Stimulated activated memory B cell treated with anti-CD40 and anti-IgM and Interleukin-4, amounts not matched to agents 10 μg/mL and 1 μg/mL and 100 μg/mL, for 72 hours (primary cell): ENCODE data around the gene PLXNA2.
A peak's percentile ranks its signal among the peaks of the same experiment; 100 is the strongest.

ENCODE experiments used
- ATAC-seq: fragments of 150-1000 bp; cut with Tn5 transposase; 2 replicates; pipeline ENCODE4 v1.10.0; 2021
- H3K27ac Mint-ChIP-seq: one replicate; pipeline ENCODE4 v1.8.0; 2022; ENCODE audit warnings: mild to moderate bottlenecking, mixed read lengths
- H3K27me3 Mint-ChIP-seq: one replicate; pipeline ENCODE4 v1.8.0; 2022; ENCODE audit warnings: mixed read lengths
- H3K36me3 Mint-ChIP-seq: one replicate; pipeline ENCODE4 v1.8.0; 2022; ENCODE audit warnings: mixed read lengths
- H3K4me1 Mint-ChIP-seq: one replicate; pipeline ENCODE4 v1.8.0; 2022; ENCODE audit warnings: mixed read lengths
- H3K4me3 Mint-ChIP-seq: one replicate; pipeline ENCODE4 v1.8.0; 2022; ENCODE audit warnings: mild to moderate bottlenecking, moderate library complexity, mixed read lengths
- H3K9me3 Mint-ChIP-seq: one replicate; pipeline ENCODE4 v1.8.0; 2022; ENCODE audit warnings: mixed read lengths

Gene PLXNA2

GRCh38 chr1:208166340-208167138 is 77.6 kb downstream of the PLXNA2 start:
- Mint-ChIP-seq H3K9me3 (no peaks in the 10 kb centered on the region), H3K27ac (no peak overlapping the region), H3K4me1 (no peaks in the 10 kb centered on the region), H3K27me3 (peaks cover 58% of the 10 kb centered on the region), H3K36me3 (no peaks in the 10 kb centered on the region), H3K4me3 (no peak overlapping the region)
- no peak for ATAC-seq

- H3K36me3 Mint-ChIP-seq = no peaks in the 10 kb centered on the region
- H3K27me3 Mint-ChIP-seq = peaks cover 58% of the 10 kb centered on the region
- H3K27ac Mint-ChIP-seq = no peak overlapping the region
- H3K9me3 Mint-ChIP-seq = no peaks in the 10 kb centered on the region
- no peaks in the 10 kb centered on the region for H3K4me1 Mint-ChIP-seq
- no peak overlapping the region for H3K4me3 Mint-ChIP-seq
- no peak for ATAC-seq
These were observed 78.5 kb downstream of the PLXNA2 start for GRCh38 chr1:208165659-208166058.

- Mint-ChIP-seq H3K9me3 (no peaks in the 10 kb centered on the region), H3K27me3 (peaks cover 49% of the 10 kb centered on the region), H3K27ac (no peak overlapping the region), H3K4me1 (no peaks in the 10 kb centered on the region), H3K36me3 (no peaks in the 10 kb centered on the region), H3K4me3 (no peak overlapping the region)
- ATAC-seq = no peak
These were observed 79.6 kb downstream of the PLXNA2 start for GRCh38 chr1:208164609-208165008.

- ATAC-seq = no peak
- Mint-ChIP-seq H3K27me3 (peaks cover 39% of the 10 kb centered on the region), H3K9me3 (no peaks in the 10 kb centered on the region), H3K4me3 (no peak overlapping the region), H3K27ac (no peak overlapping the region), H3K4me1 (no peaks in the 10 kb centered on the region), H3K36me3 (no peaks in the 10 kb centered on the region)
These were observed 80.6 kb downstream of the PLXNA2 start for GRCh38 chr1:208163539-208163938.

GRCh38 chr1:208162903-208163302 is 81.3 kb downstream of the PLXNA2 start:
- Mint-ChIP-seq H3K27me3 (peaks cover 39% of the 10 kb centered on the region), H3K36me3 (no peaks in the 10 kb centered on the region), H3K4me3 (no peak overlapping the region), H3K4me1 (no peaks in the 10 kb centered on the region), H3K27ac (no peak overlapping the region), H3K9me3 (no peaks in the 10 kb centered on the region)
- no peak for ATAC-seq

- H3K36me3 Mint-ChIP-seq = no peaks in the 10 kb centered on the region
- no peak for ATAC-seq
- H3K4me1 Mint-ChIP-seq = no peaks in the 10 kb centered on the region
- no peak overlapping the region for H3K27ac Mint-ChIP-seq
- H3K9me3 Mint-ChIP-seq = no peaks in the 10 kb centered on the region
- no peak overlapping the region for H3K4me3 Mint-ChIP-seq
- peaks cover 39% of the 10 kb centered on the region for H3K27me3 Mint-ChIP-seq
These were observed 82.4 kb downstream of the PLXNA2 start for GRCh38 chr1:208161656-208162375.

- Mint-ChIP-seq H3K4me3 (no peak overlapping the region), H3K27ac (no peak overlapping the region), H3K36me3 (no peaks in the 10 kb centered on the region), H3K4me1 (no peaks in the 10 kb centered on the region), H3K9me3 (no peaks in the 10 kb centered on the region), H3K27me3 (peaks cover 36% of the 10 kb centered on the region)
- ATAC-seq = no peak
These were observed 83.2 kb downstream of the PLXNA2 start for GRCh38 chr1:208161005-208161404.

GRCh38 chr1:208160259-208160819 is 83.8 kb downstream of the PLXNA2 start:
- ATAC-seq = no peak
- Mint-ChIP-seq H3K27me3 (peaks cover 30% of the 10 kb centered on the region), H3K36me3 (no peaks in the 10 kb centered on the region), H3K27ac (no peak overlapping the region), H3K4me3 (no peak overlapping the region), H3K4me1 (no peaks in the 10 kb centered on the region), H3K9me3 (no peaks in the 10 kb centered on the region)

- Mint-ChIP-seq H3K4me1 (no peaks in the 10 kb centered on the region), H3K9me3 (no peaks in the 10 kb centered on the region), H3K27me3 (peaks cover 28% of the 10 kb centered on the region), H3K36me3 (no peaks in the 10 kb centered on the region), H3K27ac (no peak overlapping the region), H3K4me3 (no peak overlapping the region)
- ATAC-seq = no peak
These were observed 84.5 kb downstream of the PLXNA2 start for GRCh38 chr1:208159555-208160258.

- H3K36me3 Mint-ChIP-seq = no peaks in the 10 kb centered on the region
- H3K27me3 Mint-ChIP-seq = peaks cover 26% of the 10 kb centered on the region
- H3K27ac Mint-ChIP-seq = no peak overlapping the region
- no peaks in the 10 kb centered on the region for H3K4me1 Mint-ChIP-seq
- ATAC-seq = peak; percentile 13
- H3K4me3 Mint-ChIP-seq = no peak overlapping the region
- H3K9me3 Mint-ChIP-seq = no peaks in the 10 kb centered on the region
These were observed 85.3 kb downstream of the PLXNA2 start for GRCh38 chr1:208158640-208159554.

- no peaks in the 10 kb centered on the region for H3K9me3 Mint-ChIP-seq
- no peaks in the 10 kb centered on the region for H3K4me1 Mint-ChIP-seq
- no peaks in the 10 kb centered on the region for H3K36me3 Mint-ChIP-seq
- no peak overlapping the region for H3K4me3 Mint-ChIP-seq
- H3K27ac Mint-ChIP-seq = no peak overlapping the region
- peaks cover 16% of the 10 kb centered on the region for H3K27me3 Mint-ChIP-seq
- ATAC-seq = no peak
These were observed 86.4 kb downstream of the PLXNA2 start for GRCh38 chr1:208157769-208158168.

GRCh38 chr1:208156741-208157140 is 87.4 kb downstream of the PLXNA2 start:
- Mint-ChIP-seq H3K9me3 (no peaks in the 10 kb centered on the region), H3K4me3 (no peak overlapping the region), H3K27ac (no peak overlapping the region), H3K27me3 (peaks cover 11% of the 10 kb centered on the region), H3K4me1 (no peaks in the 10 kb centered on the region), H3K36me3 (no peaks in the 10 kb centered on the region)
- no peak for ATAC-seq

- Mint-ChIP-seq H3K4me3 (no peak overlapping the region), H3K9me3 (no peaks in the 10 kb centered on the region), H3K36me3 (no peaks in the 10 kb centered on the region), H3K27ac (no peak overlapping the region), H3K27me3 (peaks cover 11% of the 10 kb centered on the region), H3K4me1 (no peaks in the 10 kb centered on the region)
- no peak for ATAC-seq
These were observed 87.9 kb downstream of the PLXNA2 start for GRCh38 chr1:208156310-208156709.
